H1 (cell line): ENCODE data around the gene SURF1. TPM values are rescaled to one million over a fixed set of nuclear protein-coding genes. Genes with fewer than 3 reads are reported as not detected.
"Not testable (repeated sequence)": the region's sequence is repeated elsewhere in the genome, so short reads cannot be mapped to it uniquely, and the experiment has no call there.

Source experiments
- CTCF ChIA-PET: fragments of 300-600 bp; sonication (Branson Sonifier 250); formaldehyde crosslinking; loops from one replicate; lab custom pipeline; 2021; ENCODE audit not compliant: partially characterized antibody; lab: Charles Lee
- POLR2A ChIA-PET: fragments of 300-600 bp; sonication (Branson Sonifier 250); formaldehyde crosslinking; loops from one replicate; lab custom pipeline; 2021; ENCODE audit warnings: inconsistent platforms; ENCODE audit not compliant: partially characterized antibody; lab: Charles Lee
- DNase-seq, 2 experiments: peaks; one replicate each; pipeline versions ENCODE4 v3.0.0 to v3.0.0-alpha.2; 2010 to 2022; ENCODE audit warnings: low spot score in 2 of 2, low read depth in 1 of 2, mixed read lengths in 1 of 2
- FAIRE-seq: peaks from 2 replicates; lab custom pipeline; 2011; peaks lifted over from hg19 to GRCh38; lab: Jason Lieb, UNC
- H2AFZ ChIP-seq: 2 replicates; pipeline ENCODE4 v1.8.1; 2012; ENCODE audit warnings: low read length, inconsistent platforms
- H2AK5ac ChIP-seq: 2 replicates; pipeline ENCODE4 v1.6.1; 2013; ENCODE audit warnings: low read depth, low read length
- H2BK120ac ChIP-seq: replicated peaks from 2 replicates; pipeline ENCODE3; 2013; ENCODE audit warnings: low read depth, low read length, inconsistent platforms
- H2BK12ac ChIP-seq: 2 replicates; pipeline ENCODE4 v1.6.1; 2013; ENCODE audit warnings: low read depth, low read length
- H2BK15ac ChIP-seq: 2 replicates; pipeline ENCODE4 v1.6.1; 2013; ENCODE audit warnings: low read length
- H2BK20ac ChIP-seq: 2 replicates; pipeline ENCODE4 v1.6.1; 2013; ENCODE audit warnings: low read length
- H2BK5ac ChIP-seq: 2 replicates; pipeline ENCODE4 v1.6.1; 2013; ENCODE audit warnings: low read depth, low read length
- H3K14ac ChIP-seq: 2 replicates; pipeline ENCODE4 v1.6.1; 2013; ENCODE audit warnings: inconsistent platforms; ENCODE audit not compliant: insufficient read length
- H3K18ac ChIP-seq: 2 replicates; pipeline ENCODE4 v1.6.1; 2013; ENCODE audit warnings: low read length; ENCODE audit errors: extremely low read depth
- H3K23ac ChIP-seq: 2 replicates; pipeline ENCODE4 v1.6.1; 2013; ENCODE audit warnings: inconsistent platforms; ENCODE audit not compliant: insufficient read length
- H3K23me2 ChIP-seq: 2 replicates; pipeline ENCODE4 v1.6.1; 2013; ENCODE audit warnings: low read depth, low read length
- H3K27ac ChIP-seq: 2 replicates; pipeline ENCODE4 v1.6.1; 2011; ENCODE audit warnings: low read depth, low read length, inconsistent platforms
- H3K27me3 ChIP-seq, 4 experiments: replicated peaks in 1 of 4; 1 replicate in 1 of 4; 2 replicates in 3 of 4; pipeline versions ENCODE4 v1.6.1 to v1.8.1; 2011 to 2013; ENCODE audit warnings: low read length in 3 of 4, mild to moderate bottlenecking in 3 of 4, inconsistent platforms in 2 of 4, mixed read lengths in 2 of 4, moderate library complexity in 1 of 4; ENCODE audit not compliant: control insufficient read depth in 3 of 4, insufficient read depth in 3 of 4; ENCODE audit errors: extremely low read depth in 1 of 4
- H3K36me3 ChIP-seq, 4 experiments: 2 replicates each; pipeline versions ENCODE4 v1.6.1 to v1.8.1; 2011 to 2013; ENCODE audit warnings: mild to moderate bottlenecking in 4 of 4, low read length in 3 of 4, moderate library complexity in 2 of 4, control low read depth in 1 of 4, inconsistent platforms in 1 of 4; ENCODE audit not compliant: insufficient read depth in 4 of 4, control insufficient read depth in 2 of 4
- H3K4ac ChIP-seq: replicated peaks from 2 replicates; pipeline ENCODE3; 2013; ENCODE audit warnings: low read length, low read depth, mixed read lengths, inconsistent platforms; ENCODE audit not compliant: insufficient read length
- H3K4me1 ChIP-seq, 4 experiments: replicated peaks in 1 of 4; 1 replicate in 1 of 4; 2 replicates in 3 of 4; pipeline versions ENCODE4 v1.6.1 to v1.8.1; 2011 to 2013; ENCODE audit warnings: low read length in 3 of 4, inconsistent platforms in 2 of 4, mixed read lengths in 1 of 4; ENCODE audit not compliant: insufficient read depth in 4 of 4, control insufficient read depth in 3 of 4
- H3K4me2 ChIP-seq, 2 experiments: 2 replicates each; pipeline versions ENCODE4 v1.6.1 to v1.8.1; 2011 to 2013; ENCODE audit warnings: low read depth in 2 of 2, low read length in 2 of 2, control low read depth in 1 of 2, inconsistent platforms in 1 of 2, mild to moderate bottlenecking in 1 of 2; ENCODE audit not compliant: insufficient read depth in 1 of 2
- H3K4me3 ChIP-seq, 4 experiments: fragments of 200-600, 300-600 bp in 1 of 4; sonication (generic), shearing (Covaris generic), sonication (Bioruptor Twin) in 1 of 4; 2 replicates each; pipeline versions ENCODE4 v1.5.1 to v1.8.1; 2011 to 2016; ENCODE audit warnings: low read length in 4 of 4, low read depth in 3 of 4, control low read depth in 2 of 4, inconsistent platforms in 2 of 4, mild to moderate bottlenecking in 2 of 4, mixed read lengths in 1 of 4, moderate library complexity in 1 of 4; ENCODE audit not compliant: insufficient read depth in 2 of 4; ENCODE audit errors: extremely low read depth in 1 of 4
- H3K56ac ChIP-seq: replicated peaks from 2 replicates; pipeline ENCODE3; 2013; ENCODE audit warnings: low read depth, mild to moderate bottlenecking, mixed read lengths, low read length, inconsistent platforms; ENCODE audit not compliant: insufficient read length
- H3K79me1 ChIP-seq: 2 replicates; pipeline ENCODE4 v1.6.1; 2013; ENCODE audit warnings: low read depth, low read length, control low read depth
- H3K79me2 ChIP-seq, 2 experiments: 2 replicates each; pipeline versions ENCODE4 v1.6.1 to v1.8.1; 2012 to 2013; ENCODE audit warnings: low read length in 2 of 2, mild to moderate bottlenecking in 2 of 2, inconsistent platforms in 1 of 2; ENCODE audit not compliant: insufficient read depth in 2 of 2, control insufficient read depth in 1 of 2
- H3K9ac ChIP-seq, 4 experiments: replicated peaks in 1 of 4; 1 replicate in 1 of 4; 2 replicates in 3 of 4; pipeline versions ENCODE4 v1.6.1 to v1.8.1; 2011 to 2013; ENCODE audit warnings: low read depth in 3 of 4, low read length in 3 of 4, control low read depth in 2 of 4, mild to moderate bottlenecking in 2 of 4, moderate library complexity in 2 of 4, inconsistent platforms in 1 of 4; ENCODE audit errors: extremely low read depth in 1 of 4
- H3K9me3 ChIP-seq, 2 experiments: 2 replicates each; pipeline versions ENCODE4 v1.6.1 to v1.8.1; 2012 to 2013; ENCODE audit warnings: mild to moderate bottlenecking in 2 of 2, moderate library complexity in 2 of 2, control low read depth in 1 of 2, inconsistent platforms in 1 of 2, low read depth in 1 of 2, low read length in 1 of 2, mixed read lengths in 1 of 2; ENCODE audit not compliant: insufficient read depth in 2 of 2
- H4K20me1 ChIP-seq, 2 experiments: replicated peaks in 1 of 2; 2 replicates each; pipeline versions ENCODE3 to v1.8.1; 2011 to 2013; ENCODE audit warnings: inconsistent platforms in 2 of 2, low read length in 2 of 2, mild to moderate bottlenecking in 1 of 2; ENCODE audit not compliant: insufficient read depth in 2 of 2, control insufficient read depth in 1 of 2
- H4K5ac ChIP-seq: 2 replicates; pipeline ENCODE4 v1.6.1; 2013; ENCODE audit warnings: low read length, low read depth, mixed read lengths, inconsistent platforms; ENCODE audit not compliant: insufficient read length
- H4K8ac ChIP-seq: 2 replicates; pipeline ENCODE4 v1.8.0; 2013; ENCODE audit warnings: mild to moderate bottlenecking, moderate library complexity, low read length, inconsistent platforms; ENCODE audit not compliant: insufficient read depth; ENCODE audit errors: extremely low read depth
- H4K91ac ChIP-seq: replicated peaks from 2 replicates; pipeline ENCODE3; 2013; ENCODE audit warnings: low read length, mixed read lengths, inconsistent platforms; ENCODE audit not compliant: insufficient read length
- WGBS, 2 experiments: shearing (Covaris generic) in 1 of 2; methylation state at CpG; one replicate each; pipeline versions ENCODE4 v1.1.6 to v1.1.7; 2013 to 2015; ENCODE audit warnings: low lambda C conversion rate in 2 of 2, mixed read lengths in 2 of 2, inconsistent platforms in 1 of 2, low coverage in 1 of 2, missing lambda C conversion rate in 1 of 2; ENCODE audit not compliant: insufficient replicate concordance in 2 of 2, insufficient coverage in 1 of 2, insufficient read length in 1 of 2; ENCODE audit errors: extremely low coverage in 1 of 2, missing lambda C conversion rate in 1 of 2; 5-methylcytosine and 5-hydroxymethylcytosine counted together
- polyA plus RNA-seq, 7 experiments: library from polyadenylated mRNA; depleted of rRNA in 3 of 7; stranded (reverse) in 5 of 7; unstranded in 2 of 7; fragments of >200 nt in 5 of 7; fragments of 200-250 nt in 2 of 7; gene quantifications; 1 replicate in 5 of 7; 2 replicates in 1 of 7; 4 replicates in 1 of 7; pipeline versions ENCODE4 v1.2.1 to v1.2.3, GENCODE V29; 2011 to 2013; ENCODE audit warnings: missing spikeins in 2 of 7, mixed read lengths in 2 of 7
- total RNA-seq: library from RNA; stranded (reverse); fragmentation: NEBNext Ultra II Directional; extraction: Animal tissue kit (Norgen Biotek cat#: 25700); gene quantifications from 2 replicates; pipeline ENCODE4 v1.2.1, GENCODE V29; 2021

Gene SURF1
- total and polyA plus RNA-seq, 2 of the 8 experiments (the other 6 are each of a cell fraction or from before 2014, with no cell fraction given) = 43.1 to 44.7 TPM

- H4K8ac ChIP-seq, FAIRE-seq, H2AFZ ChIP-seq, H2AK5ac ChIP-seq, H2BK5ac ChIP-seq, H3K14ac ChIP-seq, H3K79me1 ChIP-seq, H4K20me1 ChIP-seq, H2BK12ac ChIP-seq, CTCF ChIA-PET, H3K4me3 ChIP-seq, H3K27ac ChIP-seq, H4K5ac ChIP-seq, H3K23ac ChIP-seq, H3K4me2 ChIP-seq, H3K9ac ChIP-seq, H3K36me3 ChIP-seq, H3K4me1 ChIP-seq, H4K91ac ChIP-seq, H3K27me3 ChIP-seq, H3K4ac ChIP-seq, H2BK20ac ChIP-seq, H3K9me3 ChIP-seq, DNase-seq, POLR2A ChIA-PET, H3K18ac ChIP-seq, H3K79me2 ChIP-seq, H2BK15ac ChIP-seq, H3K56ac ChIP-seq, H2BK120ac ChIP-seq: not testable (repeated sequence)
- H3K23me2 ChIP-seq = peaks cover 12% of the 10 kb centered on the region; the same call in 1 of the 2 replicates
- 100% methylated on average over 3 of the region's 3 CpGs; no CpG with 5 or more reads in 1 of the 2 experiments for WGBS, 2 experiments
Measured at GRCh38 chr9:133392308-133392707, 36.0 kb upstream of the SURF1 start.

- H3K79me2 ChIP-seq, H4K20me1 ChIP-seq, H2BK20ac ChIP-seq, H2AK5ac ChIP-seq, H2BK120ac ChIP-seq, H3K23ac ChIP-seq, H3K56ac ChIP-seq, H3K4me3 ChIP-seq, H2BK15ac ChIP-seq, DNase-seq, H3K14ac ChIP-seq, H2BK12ac ChIP-seq, H3K9ac ChIP-seq, CTCF ChIA-PET, H2AFZ ChIP-seq, H3K27me3 ChIP-seq, H2BK5ac ChIP-seq, H3K18ac ChIP-seq, H3K4me2 ChIP-seq, H4K5ac ChIP-seq, H4K8ac ChIP-seq, H3K4me1 ChIP-seq, POLR2A ChIA-PET, H3K27ac ChIP-seq, H3K79me1 ChIP-seq, H3K9me3 ChIP-seq, FAIRE-seq, H3K36me3 ChIP-seq, H3K4ac ChIP-seq, H4K91ac ChIP-seq: not testable (repeated sequence)
- H3K23me2 ChIP-seq = peaks cover 12% of the 10 kb centered on the region; the same call in 1 of the 2 replicates
- WGBS, 2 experiments = 91% methylated on average over 2 of the region's 4 CpGs; no CpG with 5 or more reads in 1 of the 2 experiments
Measured at GRCh38 chr9:133391449-133391848, 35.2 kb upstream of the SURF1 start.
